Gastroesophageal sphincter (tissue), 4 donors: ENCODE results near the gene TIAM2. TPM values are rescaled to one million over a fixed set of nuclear protein-coding genes. Genes with fewer than 3 reads are reported as not detected.

Source experiments
- ATAC-seq: fragments of 150-250 bp; one replicate; pipeline ENCODE4 v1.9.1; 2016; ENCODE audit warnings: mild to moderate bottlenecking, moderate library complexity
- H3K27ac ChIP-seq, 4 donors: fragments of 200-600 bp; sonication (generic) in 3 of 4; 1 replicate in 3 of 4; 2 replicates in 1 of 4; pipeline ENCODE4 v1.5.1; 2016 to 2019
- H3K27me3 ChIP-seq: fragments of 200-600 bp; sonication (generic); one replicate; pipeline ENCODE4 v1.5.1; 2019
- H3K36me3 ChIP-seq, 2 donors: fragments of 200-600 bp; sonication (generic); one replicate each; pipeline ENCODE4 v1.5.1; 2019; ENCODE audit warnings: control low read depth in 1 of 2
- H3K4me1 ChIP-seq, 3 donors: fragments of 200-600 bp; sonication (generic); 1 replicate in 2 of 3; 2 replicates in 1 of 3; pipeline ENCODE4 v1.5.1; 2016 to 2019; ENCODE audit warnings: control low read depth in 2 of 3
- H3K4me3 ChIP-seq, 2 donors: fragments of 200-600 bp; sonication (generic); one replicate each; pipeline ENCODE4 v1.5.1; 2019; ENCODE audit warnings: mild to moderate bottlenecking in 1 of 2, moderate library complexity in 1 of 2
- H3K9me3 ChIP-seq, 3 donors: fragments of 200-600 bp; sonication (generic); one replicate each; pipeline ENCODE4 v1.5.1; 2017 to 2019; ENCODE audit warnings: control low read depth in 2 of 3
- CTCF ChIP-seq, 4 experiments: fragments of 200-600 bp in 2 of 4; fragments of 450-650 bp in 2 of 4; sonication (generic) in 1 of 4; IDR thresholded peaks; one replicate each; pipeline ENCODE4 v1.5.1; 2017 to 2019; ENCODE audit warnings: antibody characterized with exemption in 4 of 4, mild to moderate bottlenecking in 2 of 4, moderate library complexity in 2 of 4
- EP300 ChIP-seq: sonication (generic); formaldehyde crosslinking; IDR thresholded peaks from one replicate; pipeline ENCODE4 v1.6.1; 2017; ENCODE audit warnings: antibody characterized with exemption, mild to moderate bottlenecking
- POLR2A ChIP-seq, 2 donors: fragments of 450-650 bp; IDR thresholded peaks; one replicate each; pipeline ENCODE4 v1.6.1; 2017; ENCODE audit warnings: antibody characterized with exemption in 2 of 2, mild to moderate bottlenecking in 2 of 2, moderate library complexity in 1 of 2
- POLR2AphosphoS5 ChIP-seq: sonication (generic); formaldehyde crosslinking; IDR thresholded peaks from one replicate; pipeline ENCODE4 v1.6.1; 2017; ENCODE audit warnings: antibody characterized with exemption
- WGBS, 2 donors: methylation state at CpG; one replicate each; pipeline ENCODE4 v1.1.5; 2018; ENCODE audit warnings: low coverage in 1 of 2; 5-methylcytosine and 5-hydroxymethylcytosine counted together
- total RNA-seq, 4 donors: library from RNA; depleted of rRNA; stranded (reverse); fragments of >200 nt; gene quantifications; one replicate each; pipeline ENCODE4 v1.1.0, GENCODE V29; 2016

Gene TIAM2
- total RNA-seq, 4 donors from 2014 or later: 6.3 to 22.6 (median 14.2) TPM

GRCh38 chr6:155234687-155235086 is 239.6 kb downstream of the TIAM2 start:
- H3K36me3 ChIP-seq: no peaks in the 10 kb centered on the region
- peaks cover 0 to 28% (median 0%) of the 10 kb centered on the region in 3 donors for H3K4me1 ChIP-seq
- ATAC-seq: no peak
- H3K27ac ChIP-seq: peak overlapping the region; percentile 43 to 79 (median 59)
- H3K4me3 ChIP-seq: no peak overlapping the region
- no peaks in the 10 kb centered on the region for H3K27me3 ChIP-seq
- 62 to 84% methylated on average over 2 to 4 of the region's 4 CpGs for WGBS, 2 donors
- TF ChIP-seq EP300: no peak
- no peak for TF ChIP-seq CTCF (IDR thresholded peaks at IDR 0.05)
- TF ChIP-seq POLR2A (IDR thresholded peaks at IDR 0.05): no peak
- no peak for TF ChIP-seq POLR2AphosphoS5
- no peaks in the 10 kb centered on the region for H3K9me3 ChIP-seq

GRCh38 chr6:155235087-155235486 is 240.0 kb downstream of the TIAM2 start:
- no peak for ATAC-seq
- WGBS, 2 donors: 31 to 42% methylated on average over 5 of the region's 5 CpGs
- no peaks in the 10 kb centered on the region for H3K9me3 ChIP-seq
- no peaks in the 10 kb centered on the region for H3K27me3 ChIP-seq
- TF ChIP-seq POLR2A (IDR thresholded peaks at IDR 0.05) (no peak), EP300 (no peak), CTCF (IDR thresholded peaks at IDR 0.05) (no peak), POLR2AphosphoS5 (no peak)
- H3K27ac ChIP-seq: peak overlapping the region; percentile 43 to 79 (median 59)
- H3K4me3 ChIP-seq: no peak overlapping the region
- no peaks in the 10 kb centered on the region for H3K36me3 ChIP-seq
- peaks cover 0 to 29% (median 0%) of the 10 kb centered on the region in 3 donors for H3K4me1 ChIP-seq

GRCh38 chr6:155237613-155238012 is 242.5 kb downstream of the TIAM2 start:
- ATAC-seq: no peak
- WGBS, 2 donors: 100% methylated on average over 1 of the region's 1 CpG; no CpG with 5 or more reads in 1 of the 2 donors
- no peak overlapping the region for H3K27ac ChIP-seq
- TF ChIP-seq EP300: no peak
- no peak for TF ChIP-seq POLR2AphosphoS5
- no peak for TF ChIP-seq POLR2A (IDR thresholded peaks at IDR 0.05)
- no peak for TF ChIP-seq CTCF (IDR thresholded peaks at IDR 0.05)
- H3K36me3 ChIP-seq: no peaks in the 10 kb centered on the region
- no peak overlapping the region for H3K4me3 ChIP-seq
- no peaks in the 10 kb centered on the region for H3K27me3 ChIP-seq
- no peaks in the 10 kb centered on the region for H3K9me3 ChIP-seq
- H3K4me1 ChIP-seq: peaks cover 0 to 49% (median 0%) of the 10 kb centered on the region in 3 donors

- Histone ChIP-seq H3K4me3 (no peak overlapping the region), H3K36me3 (no peaks in the 10 kb centered on the region), H3K27me3 (no peaks in the 10 kb centered on the region), H3K27ac (peak overlapping the region; percentile 8 to 71 (median 70)), H3K4me1 (peaks cover 0 to 40% (median 0%) of the 10 kb centered on the region in 3 donors), H3K9me3 (no peaks in the 10 kb centered on the region)
- no peak for ATAC-seq
- 80 to 90% methylated on average over 4 to 17 of the region's 19 CpGs for WGBS, 2 donors
- TF ChIP-seq EP300: no peak
- no peak for TF ChIP-seq CTCF (IDR thresholded peaks at IDR 0.05)
- no peak for TF ChIP-seq POLR2A (IDR thresholded peaks at IDR 0.05)
- TF ChIP-seq POLR2AphosphoS5: no peak
Observed at GRCh38 chr6:155240905-155241600, 245.9 kb downstream of the TIAM2 start.

- ATAC-seq: no peak
- H3K4me1 ChIP-seq: peaks cover 0 to 40% (median 0%) of the 10 kb centered on the region in 3 donors
- H3K36me3 ChIP-seq: no peaks in the 10 kb centered on the region
- no peak for TF ChIP-seq POLR2A (IDR thresholded peaks at IDR 0.05)
- TF ChIP-seq EP300: no peak
- TF ChIP-seq CTCF (IDR thresholded peaks at IDR 0.05): no peak
- TF ChIP-seq POLR2AphosphoS5: no peak
- H3K27ac ChIP-seq: peak overlapping the region in 3 of 4 donors; percentile 70 to 71 (median 70)
- no peaks in the 10 kb centered on the region for H3K27me3 ChIP-seq
- 70 to 85% methylated on average over 2 to 7 of the region's 8 CpGs for WGBS, 2 donors
- H3K4me3 ChIP-seq: no peak overlapping the region
- H3K9me3 ChIP-seq: no peaks in the 10 kb centered on the region
Observed at GRCh38 chr6:155241966-155242365, 246.9 kb downstream of the TIAM2 start.
